Right renal pelvis (tissue), 4 donors: ENCODE measurements around the gene BSDC1. TPM values are rescaled to one million over a fixed set of nuclear protein-coding genes. Genes with fewer than 3 reads are reported as not detected.

Experiments used
- DNase-seq, 4 donors: peaks; one replicate each; pipeline ENCODE4 v3.0.0-alpha.2; 2013; ENCODE audit warnings: low read depth in 4 of 4, low spot score in 3 of 4, missing footprints in 1 of 4
- polyA plus RNA-seq, 4 donors: library from polyadenylated mRNA; unstranded; fragments of 120-200 nt; gene quantifications; one replicate each; pipeline ENCODE4 v1.2.1, GENCODE V29; 2013; ENCODE audit not compliant: insufficient read length in 4 of 4

Gene BSDC1
- polyA plus RNA-seq, 4 donors, result 58.6 to 63.3 (median 61.2) TPM

DNA sequence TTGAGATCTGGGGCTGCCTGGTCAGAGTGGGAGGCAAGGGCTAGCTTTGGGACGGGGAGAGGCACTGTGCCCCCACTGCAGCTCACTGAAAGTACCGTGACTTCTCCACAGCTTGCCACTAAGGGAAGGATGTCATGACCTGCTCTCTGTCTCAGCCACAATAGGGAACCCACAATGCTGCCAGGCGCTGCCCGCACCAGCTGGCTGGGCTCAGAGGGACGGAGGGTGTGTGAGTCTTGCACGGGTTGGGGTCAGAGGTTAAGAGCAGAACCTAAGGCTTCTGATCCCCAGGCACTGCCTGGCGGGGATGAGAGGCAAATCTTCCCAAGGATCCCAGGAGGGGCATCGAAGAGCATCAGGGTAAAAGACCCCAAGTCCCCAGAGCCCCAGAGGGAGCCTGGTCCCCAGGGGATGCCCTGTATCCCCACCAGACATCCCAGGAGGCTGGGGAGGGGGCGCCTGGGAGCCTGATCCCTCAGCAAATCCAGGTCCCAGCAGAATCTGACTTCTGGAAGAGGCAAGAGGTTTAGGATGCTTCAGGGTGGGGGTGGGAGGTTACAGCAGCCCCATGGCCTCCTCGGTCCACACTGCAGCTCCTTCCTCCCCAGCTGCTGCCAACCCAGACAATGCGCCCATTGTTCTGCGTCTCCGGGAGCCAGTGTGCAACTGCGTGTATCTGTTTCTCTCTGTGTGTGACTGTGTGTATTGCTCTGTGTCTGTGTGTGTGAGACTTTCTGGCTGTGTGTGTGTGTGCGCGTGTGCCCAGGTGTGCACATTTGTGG lies 56.2 kb downstream of the BSDC1 start:
- no peak for DNase-seq

DNA sequence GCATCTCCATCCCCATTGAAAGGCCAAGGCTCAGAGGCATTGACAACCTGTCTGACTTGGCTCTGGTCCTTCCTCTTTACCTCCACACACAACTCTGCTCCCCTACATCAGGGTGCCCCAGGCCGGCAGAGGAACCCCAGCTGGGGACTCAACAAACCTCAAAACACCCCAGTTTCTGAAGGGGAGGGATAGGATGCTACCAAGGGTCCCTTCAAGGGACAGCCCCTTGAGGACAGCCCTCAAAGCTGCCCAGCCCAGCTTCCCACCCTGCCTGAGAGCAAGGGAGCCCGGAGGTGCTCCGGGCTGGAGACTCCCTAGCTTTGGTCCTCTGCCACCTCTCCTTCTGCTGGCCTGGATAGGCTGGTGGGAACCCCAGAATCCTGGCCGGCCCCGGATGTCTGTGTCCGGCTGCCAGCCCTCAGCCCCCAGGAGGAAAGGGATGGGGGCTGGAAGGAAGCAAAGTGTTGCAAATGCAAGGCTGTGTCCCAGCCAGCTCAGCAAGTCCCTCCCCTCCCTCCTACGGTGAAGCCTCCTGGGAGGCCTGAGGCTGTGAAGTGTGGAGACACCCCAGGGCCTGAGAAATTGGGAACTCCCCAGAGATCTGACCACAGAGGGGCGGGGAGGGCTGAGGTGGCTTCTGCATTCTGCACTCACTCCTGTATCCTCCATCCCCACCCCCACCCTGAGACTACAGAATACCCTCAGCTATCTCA lies 57.1 kb downstream of the BSDC1 start:
- no peak for DNase-seq

DNA sequence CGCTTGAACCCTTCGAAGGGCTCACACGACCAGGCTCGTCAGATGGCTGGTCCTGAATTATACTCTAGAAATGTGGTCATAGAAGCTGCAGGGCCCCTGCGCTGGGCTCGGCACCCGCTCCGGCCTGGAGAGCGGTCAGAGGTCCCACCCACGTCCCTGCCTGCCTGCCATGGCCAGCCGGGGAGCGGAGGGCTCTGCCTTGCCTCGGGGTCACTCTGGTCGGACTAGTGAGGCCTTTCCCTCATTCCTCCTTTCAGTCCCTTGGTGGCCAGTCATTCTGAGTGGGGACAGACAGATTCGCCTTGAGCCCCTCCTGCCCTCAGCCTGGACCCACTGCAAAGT lies 57.7 kb downstream of the BSDC1 start:
- no peak for DNase-seq

DNA sequence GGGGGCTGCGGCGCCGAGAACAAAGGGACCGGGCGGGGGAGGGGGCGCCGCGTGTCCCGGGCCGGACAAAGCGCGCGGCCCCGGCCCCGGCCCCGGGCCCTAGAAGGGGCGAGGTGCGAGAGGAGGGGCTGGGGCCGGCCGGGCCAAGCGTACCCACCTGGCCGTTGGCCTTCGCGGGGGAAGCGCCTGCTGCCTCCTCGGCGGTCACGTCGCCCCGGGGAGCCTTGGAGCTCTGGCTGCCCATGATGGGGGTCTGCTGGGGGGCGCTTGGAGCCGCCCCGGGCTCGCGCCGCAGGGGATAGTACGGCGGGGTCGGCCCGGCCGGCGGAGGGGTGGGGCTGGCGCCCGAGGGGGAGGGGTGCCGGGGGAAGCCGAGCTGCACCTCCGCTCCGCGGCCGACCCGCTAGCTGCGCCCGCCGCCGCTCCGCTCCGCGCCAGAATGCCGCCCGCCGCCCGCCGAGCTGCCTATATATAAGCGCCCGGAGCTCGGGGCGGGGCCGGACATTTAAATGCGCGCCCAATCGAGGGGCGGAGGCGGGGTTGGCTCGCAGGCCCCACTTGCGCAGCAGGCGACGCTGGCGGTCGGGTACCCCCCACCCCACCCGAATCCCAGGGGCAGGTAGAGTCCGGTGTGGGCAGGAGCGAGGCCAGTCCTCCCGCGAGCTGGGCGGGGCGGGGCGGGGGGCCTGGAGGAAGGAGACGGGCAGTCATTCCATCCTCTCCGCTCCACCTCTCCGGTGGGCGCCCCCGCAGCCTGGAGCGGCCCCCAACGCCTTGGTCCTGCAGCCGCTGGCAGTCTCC lies 58.3 kb downstream of the BSDC1 start, which contains the start of gene MARCKSL1:
MARCKSL1 (minus strand) TSS at position 444 of the 801 bp plus-strand sequence; CDS start at position 244, 200 bp downstream.
- DNase-seq, result peak in 3 of 4 donors; percentile 68 to 74 (median 70)

DNA sequence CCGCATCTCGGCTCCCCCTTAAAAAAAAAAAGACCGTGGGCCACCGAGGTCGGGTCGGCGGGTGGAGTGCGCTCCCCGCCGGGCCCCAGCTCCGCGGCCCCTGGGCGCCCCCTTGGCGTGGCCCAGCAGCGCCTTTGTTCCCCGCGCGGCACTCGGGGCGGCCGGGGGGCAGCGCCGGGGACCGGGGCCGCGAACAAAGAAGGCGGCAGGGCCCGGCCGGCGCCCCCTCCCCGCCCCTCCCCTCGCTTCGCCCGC lies 58.8 kb downstream of the BSDC1 start:
- no peak for DNase-seq

DNA sequence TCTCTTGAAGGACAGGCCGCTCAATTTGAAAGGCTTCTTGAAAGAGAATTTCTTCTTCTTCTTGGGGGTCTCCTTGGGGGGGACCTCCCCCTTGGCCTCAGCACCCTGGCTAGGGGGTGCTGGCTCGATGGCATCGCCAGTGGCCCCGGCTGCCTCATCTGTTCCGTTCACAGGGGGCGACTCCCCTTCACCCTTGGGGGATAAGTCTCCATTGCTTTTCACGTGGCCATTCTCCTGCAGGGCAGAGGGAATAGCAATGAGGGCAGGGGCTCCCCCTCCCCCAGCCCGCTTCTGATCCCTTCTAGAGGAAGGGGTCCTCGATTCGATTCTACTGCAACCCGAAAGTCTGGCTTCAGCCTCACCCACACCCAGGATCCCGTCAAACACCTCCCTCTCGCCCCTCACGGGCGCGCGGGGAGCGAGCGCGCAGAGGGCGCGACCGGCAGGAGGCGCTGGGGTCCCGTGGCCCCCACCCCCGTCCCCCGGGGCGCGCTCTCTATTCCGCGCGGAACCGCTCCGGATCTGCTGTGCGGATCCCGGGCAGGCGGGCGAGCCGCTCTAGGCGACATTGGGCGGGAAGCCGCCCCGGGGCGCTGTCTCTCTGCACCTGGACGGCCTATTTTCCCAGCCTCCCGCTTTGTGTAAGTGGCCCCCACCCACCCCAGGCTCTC lies 59.2 kb downstream of the BSDC1 start:
- DNase-seq, result no peak

DNA sequence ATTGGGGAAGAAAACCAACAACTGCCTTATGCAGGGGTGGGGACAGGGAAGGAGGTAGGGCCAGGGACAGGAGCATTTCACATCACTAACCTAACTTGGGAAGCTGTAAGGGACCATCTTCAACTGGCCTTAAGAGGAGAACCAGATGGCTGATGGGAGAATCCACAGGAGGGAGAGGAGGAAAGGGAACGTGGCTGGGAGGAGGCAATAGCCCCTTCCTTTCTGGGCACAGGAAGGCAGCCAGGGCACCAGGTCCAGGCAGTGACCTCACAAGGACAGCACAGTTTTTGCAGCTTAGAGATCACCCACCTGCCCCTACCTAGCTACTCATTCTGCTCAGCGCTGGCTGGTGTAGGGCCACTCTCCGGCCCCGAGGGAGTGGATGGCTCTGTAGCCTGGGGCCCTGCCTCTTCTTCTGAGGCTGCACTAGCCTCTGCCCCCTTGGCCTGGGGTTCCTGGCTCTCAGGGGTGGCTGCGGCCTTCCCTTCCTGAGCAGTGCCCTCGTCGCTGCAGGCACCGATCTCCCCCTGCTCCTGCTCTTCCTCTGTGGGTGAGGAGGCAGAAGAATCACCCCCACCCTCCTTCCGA lies 59.9 kb downstream of the BSDC1 start:
- DNase-seq, result no peak

DNA sequence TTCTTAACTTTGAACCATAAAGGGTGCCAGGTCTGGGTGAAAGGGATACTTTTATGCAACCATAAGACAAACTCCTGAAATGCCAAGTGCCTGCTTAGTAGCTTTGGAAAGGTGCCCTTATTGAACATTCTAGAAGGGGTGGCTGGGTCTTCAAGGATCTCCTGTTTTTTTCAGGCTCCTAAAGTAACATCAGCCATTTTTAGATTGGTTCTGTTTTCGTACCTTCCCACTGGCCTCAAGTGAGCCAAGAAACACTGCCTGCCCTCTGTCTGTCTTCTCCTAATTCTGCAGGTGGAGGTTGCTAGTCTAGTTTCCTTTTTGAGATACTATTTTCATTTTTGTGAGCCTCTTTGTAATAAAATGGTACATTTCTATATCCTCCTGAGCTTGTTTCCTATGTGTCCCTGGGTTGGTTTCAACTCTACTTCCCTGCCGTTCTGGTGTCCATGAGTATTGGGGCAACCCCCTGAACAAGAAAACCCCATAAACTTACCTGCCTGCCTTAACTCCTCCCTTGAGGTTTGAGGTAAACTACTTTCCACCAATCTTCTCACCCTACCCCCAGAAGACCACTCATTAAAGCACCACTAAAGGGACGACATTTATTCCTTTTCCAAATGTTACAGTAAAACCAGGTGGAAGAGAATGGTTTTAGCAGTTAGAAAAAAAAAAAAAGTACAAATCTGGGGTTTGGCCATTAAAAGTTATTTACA lies 60.8 kb downstream of the BSDC1 start:
- DNase-seq, result no peak

DNA sequence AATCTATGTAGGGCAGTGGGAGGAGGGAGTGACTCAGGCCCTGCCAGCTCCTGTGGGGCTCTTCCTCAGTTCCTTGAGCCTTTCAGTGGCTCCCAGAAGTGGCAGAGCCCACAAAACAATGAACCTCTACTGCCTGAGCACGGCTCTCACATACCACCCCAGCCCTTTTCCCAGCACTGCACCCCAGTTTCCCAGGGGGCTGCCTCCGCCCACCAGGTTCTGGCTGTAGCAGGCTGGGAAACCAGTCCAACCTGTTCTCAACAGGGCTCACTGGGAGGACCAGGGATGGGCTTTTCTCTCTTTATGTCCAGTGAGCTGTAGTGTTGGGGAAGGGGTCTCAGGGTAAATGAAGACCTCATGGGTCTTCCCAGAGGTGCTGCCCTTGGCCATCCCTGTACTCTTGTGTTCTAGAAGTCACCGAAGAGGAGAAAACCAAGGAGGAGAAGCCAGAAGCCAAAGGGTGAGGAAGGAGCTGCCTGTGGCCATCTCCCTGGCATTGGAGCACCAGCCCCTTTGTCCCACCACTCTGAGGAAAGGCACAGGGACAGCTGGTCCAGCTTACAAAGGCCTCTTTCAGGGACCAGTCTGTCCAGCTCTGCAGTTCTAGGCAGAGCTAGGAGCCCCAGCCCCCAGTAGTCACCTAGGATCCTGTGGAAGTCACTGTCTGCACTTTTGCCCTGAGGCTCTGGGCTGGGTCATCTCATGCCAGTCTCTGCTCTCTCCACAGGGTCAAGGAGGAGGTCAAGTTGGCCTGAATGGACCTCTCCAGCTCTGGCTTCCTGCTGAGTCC lies 61.8 kb downstream of the BSDC1 start:
- DNase-seq, result no peak

DNA sequence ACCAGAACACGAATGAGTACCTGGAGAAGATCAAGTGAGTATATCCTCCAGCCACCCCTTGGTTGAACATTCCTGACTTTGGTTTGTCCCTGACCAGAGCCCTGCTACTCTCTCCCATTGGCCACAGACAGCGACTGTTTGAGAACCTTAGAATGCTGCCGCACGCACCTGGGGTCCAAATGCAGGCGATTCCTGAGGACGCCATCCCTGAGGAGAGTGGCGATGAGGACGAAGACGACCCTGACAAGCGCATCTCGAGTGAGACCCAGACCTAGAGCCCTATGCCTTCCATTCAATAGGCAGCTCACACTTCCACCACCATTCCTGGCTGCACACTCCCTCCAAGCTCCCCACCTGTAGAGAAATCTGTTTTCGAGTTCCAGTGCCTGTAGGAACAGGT lies 62.7 kb downstream of the BSDC1 start:
- DNase-seq, result no peak

DNA sequence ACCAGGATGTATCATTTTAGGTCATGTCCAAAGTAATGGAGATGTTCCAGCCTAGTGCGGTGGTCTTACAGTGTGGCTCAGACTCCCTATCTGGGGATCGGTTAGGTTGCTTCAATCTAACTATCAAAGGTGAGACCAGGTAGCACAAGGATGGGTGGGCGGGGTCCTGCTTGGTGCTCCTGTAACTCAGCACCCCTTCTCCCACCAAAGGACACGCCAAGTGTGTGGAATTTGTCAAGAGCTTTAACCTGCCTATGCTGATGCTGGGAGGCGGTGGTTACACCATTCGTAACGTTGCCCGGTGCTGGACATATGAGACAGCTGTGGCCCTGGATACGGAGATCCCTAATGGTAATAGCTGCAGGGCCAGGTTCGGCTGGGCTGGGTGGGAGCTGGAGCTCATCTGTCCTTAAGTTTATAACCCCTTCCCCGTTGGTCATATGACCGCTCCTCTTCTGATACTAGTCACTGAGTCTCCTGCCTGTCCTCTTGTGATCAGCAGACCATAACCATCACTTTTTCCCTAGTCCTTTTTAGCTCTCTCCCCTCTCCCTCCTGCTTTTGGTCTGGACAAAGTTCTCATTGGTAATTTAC lies 63.6 kb downstream of the BSDC1 start:
- DNase-seq, result no peak

DNA sequence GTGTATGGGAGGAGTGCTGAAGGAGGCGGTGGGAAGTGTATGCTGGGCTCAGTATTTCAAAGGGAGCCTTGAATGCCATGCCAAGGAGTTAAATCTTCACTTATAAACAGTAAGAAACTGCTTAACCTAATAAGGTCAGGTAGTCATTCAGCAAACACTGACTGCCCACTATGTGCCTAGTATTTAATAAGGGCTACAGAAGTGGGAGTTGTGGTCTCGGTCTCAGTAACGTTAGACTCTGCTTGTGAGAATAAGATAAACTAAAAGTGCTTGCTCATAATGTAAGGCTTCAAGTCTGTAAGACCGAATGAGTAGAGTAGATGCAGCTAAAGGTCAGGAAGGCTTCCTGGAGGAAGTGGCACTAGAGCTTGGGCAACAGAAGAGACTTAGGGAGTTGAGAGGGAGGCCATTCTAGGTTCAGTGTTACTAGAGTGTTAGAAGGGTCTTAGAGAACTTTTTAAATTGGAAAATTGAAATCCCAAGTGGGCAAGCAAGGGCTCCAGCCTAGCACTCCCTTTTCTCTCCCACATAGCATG lies 64.2 kb downstream of the BSDC1 start:
- no peak for DNase-seq

DNA sequence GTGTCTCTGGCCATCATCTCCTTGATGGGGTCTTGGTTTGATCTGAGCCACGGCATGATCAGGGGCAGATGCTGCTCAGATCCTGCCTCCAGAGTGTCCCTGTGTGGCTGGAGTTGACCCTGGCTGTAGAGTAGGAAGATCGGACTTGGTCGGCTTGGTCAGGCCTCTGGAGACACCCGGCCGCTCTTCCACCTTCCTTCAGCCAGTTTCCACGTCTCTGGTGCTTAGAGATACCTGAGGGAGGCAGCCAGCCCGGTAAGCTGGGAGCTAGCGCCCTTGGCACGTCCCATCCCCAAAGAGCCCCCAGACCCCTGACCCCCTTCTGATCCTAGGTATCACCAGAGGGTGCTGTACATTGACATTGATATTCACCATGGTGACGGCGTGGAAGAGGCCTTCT lies 67.0 kb downstream of the BSDC1 start:
- no peak for DNase-seq

DNA sequence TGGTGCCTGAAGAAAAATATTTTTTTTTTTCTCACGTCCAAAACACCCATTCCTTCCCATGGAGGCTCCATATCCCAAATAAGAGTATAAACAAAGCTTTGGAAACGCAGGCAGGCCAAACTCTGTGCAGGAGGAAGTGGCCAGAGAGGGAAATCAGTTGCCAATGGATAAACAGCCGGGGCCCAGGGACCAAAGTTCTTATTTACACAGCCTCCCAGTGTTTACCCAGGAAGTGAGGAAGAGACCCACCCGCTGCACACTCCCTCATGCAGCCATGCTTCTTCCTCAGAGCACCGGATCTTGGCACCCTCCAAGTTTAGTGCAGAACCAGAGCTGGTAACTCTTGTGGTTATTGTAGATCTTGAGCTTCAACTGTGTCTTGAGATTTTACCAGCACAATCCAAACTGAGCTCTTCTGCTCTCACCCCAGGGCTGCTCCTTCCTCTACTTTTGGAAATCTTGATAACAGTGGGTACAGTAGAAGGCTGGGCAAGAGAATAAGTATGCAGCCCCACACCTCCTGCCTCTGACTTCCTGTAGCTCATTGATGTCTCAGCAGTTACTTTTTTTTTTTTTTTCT lies 72.4 kb downstream of the BSDC1 start:
- DNase-seq, result no peak

DNA sequence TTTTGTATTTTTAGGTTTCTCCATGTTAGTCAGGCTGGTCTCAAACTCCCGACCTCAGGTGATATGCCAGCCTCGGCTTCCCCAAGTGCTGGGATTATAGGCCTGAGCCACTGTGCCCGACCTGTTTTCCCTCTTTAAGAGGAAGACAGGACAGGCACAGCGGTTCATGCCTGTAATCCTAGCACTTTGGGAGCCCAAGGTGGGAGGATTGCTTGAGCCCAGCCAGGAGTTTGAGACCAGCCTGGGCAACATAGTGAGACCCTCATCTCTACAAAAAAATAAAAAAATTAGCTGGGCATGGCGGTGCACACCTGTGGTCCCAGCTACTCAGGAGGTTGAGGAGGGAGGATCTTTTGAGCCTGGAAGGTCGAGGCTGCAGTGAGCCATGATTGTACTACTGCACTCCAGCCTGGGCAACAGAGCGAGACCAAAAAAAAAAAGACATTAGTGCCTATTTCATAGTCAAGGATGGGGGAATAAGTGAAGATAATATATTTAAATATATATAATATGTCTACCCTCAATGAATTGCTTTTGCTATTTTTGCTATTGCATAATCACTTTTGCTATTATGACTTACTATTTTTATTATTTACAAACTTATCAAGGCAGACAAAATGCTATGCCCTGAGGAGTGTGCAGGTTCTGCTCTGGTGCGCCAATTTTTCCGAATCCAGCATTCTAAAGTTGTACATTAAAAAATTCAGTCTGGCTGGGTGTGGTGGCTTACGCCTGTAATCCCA lies 75.9 kb downstream of the BSDC1 start:
- no peak for DNase-seq

DNA sequence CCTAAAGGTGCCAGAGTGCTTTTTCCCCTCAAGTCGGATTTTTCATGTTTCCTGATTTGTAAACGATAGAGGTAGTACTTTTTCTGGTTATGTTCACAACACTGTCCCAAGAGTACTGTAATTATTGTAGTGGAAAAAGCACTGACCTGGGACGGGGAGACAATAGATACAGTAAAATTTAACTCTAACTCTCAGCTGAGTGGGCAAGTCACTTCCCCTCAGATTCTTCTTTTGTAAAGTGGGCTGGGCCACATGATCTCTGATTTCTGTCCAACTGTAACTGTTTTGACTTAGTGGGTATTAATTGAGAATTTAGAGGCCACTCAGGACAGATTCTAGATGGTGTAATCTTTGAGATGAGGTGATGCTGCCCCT lies 77.4 kb downstream of the BSDC1 start:
- no peak for DNase-seq
